ENCODE data around the gene CNGB1.

DNA sequence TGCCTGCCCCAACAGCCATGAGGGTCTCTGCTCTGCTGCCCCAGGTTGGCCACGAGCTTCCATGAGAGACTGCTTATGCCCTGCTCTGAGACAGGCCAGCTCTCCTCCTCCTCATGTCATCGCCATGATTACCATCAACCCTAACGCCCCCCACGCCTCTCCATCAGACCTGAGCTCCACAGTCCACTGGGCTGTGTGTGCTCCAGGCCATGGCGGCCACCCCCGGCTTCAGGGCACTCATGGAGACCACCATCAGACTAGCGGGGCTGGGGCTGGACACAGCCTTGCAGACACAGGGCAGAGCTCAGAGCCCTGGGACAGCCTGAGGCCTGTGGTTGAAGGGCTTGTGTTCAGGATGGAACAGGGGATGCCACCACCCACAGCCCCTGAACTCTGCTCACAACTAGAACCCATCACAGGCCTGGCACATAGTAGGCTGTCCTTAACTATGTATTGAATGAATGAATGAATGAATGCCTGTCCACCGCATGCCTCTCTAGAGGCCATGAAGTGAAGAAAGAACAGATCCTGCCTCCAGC lies 14.6 kb downstream of the CNGB1 start:
- TF ChIP-seq, protein P1, sequence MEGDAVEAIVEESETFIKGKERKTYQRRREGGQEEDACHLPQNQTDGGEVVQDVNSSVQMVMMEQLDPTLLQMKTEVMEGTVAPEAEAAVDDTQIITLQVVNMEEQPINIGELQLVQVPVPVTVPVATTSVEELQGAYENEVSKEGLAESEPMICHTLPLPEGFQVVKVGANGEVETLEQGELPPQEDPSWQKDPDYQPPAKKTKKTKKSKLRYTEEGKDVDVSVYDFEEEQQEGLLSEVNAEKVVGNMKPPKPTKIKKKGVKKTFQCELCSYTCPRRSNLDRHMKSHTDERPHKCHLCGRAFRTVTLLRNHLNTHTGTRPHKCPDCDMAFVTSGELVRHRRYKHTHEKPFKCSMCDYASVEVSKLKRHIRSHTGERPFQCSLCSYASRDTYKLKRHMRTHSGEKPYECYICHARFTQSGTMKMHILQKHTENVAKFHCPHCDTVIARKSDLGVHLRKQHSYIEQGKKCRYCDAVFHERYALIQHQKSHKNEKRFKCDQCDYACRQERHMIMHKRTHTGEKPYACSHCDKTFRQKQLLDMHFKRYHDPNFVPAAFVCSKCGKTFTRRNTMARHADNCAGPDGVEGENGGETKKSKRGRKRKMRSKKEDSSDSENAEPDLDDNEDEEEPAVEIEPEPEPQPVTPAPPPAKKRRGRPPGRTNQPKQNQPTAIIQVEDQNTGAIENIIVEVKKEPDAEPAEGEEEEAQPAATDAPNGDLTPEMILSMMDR (IDR thresholded peaks at IDR 0.05 in 8 of 11, conservative IDR thresholded peaks at IDR 0.05 in 3 of 11), result no peak
- no peak for TF ChIP-seq POLR2A (IDR thresholded peaks at IDR 0.05)
- no peak for TF ChIP-seq POLR2AphosphoS5 (IDR thresholded peaks at IDR 0.05)
